HG02798 (cell line): ENCODE results near the gene CD22.
"Not testable (repeated sequence)": the region's sequence is repeated elsewhere in the genome, so short reads cannot be mapped to it uniquely, and the experiment has no call there.

Experiments
- ATAC-seq: cut with Tn5 transposase; IDR thresholded peaks from one replicate; pipeline ENCODE4 v1.9.1; 2021; ENCODE audit warnings: mild to moderate bottlenecking; ENCODE audit not compliant: unreplicated experiment, poor library complexity

Gene CD22

DNA sequence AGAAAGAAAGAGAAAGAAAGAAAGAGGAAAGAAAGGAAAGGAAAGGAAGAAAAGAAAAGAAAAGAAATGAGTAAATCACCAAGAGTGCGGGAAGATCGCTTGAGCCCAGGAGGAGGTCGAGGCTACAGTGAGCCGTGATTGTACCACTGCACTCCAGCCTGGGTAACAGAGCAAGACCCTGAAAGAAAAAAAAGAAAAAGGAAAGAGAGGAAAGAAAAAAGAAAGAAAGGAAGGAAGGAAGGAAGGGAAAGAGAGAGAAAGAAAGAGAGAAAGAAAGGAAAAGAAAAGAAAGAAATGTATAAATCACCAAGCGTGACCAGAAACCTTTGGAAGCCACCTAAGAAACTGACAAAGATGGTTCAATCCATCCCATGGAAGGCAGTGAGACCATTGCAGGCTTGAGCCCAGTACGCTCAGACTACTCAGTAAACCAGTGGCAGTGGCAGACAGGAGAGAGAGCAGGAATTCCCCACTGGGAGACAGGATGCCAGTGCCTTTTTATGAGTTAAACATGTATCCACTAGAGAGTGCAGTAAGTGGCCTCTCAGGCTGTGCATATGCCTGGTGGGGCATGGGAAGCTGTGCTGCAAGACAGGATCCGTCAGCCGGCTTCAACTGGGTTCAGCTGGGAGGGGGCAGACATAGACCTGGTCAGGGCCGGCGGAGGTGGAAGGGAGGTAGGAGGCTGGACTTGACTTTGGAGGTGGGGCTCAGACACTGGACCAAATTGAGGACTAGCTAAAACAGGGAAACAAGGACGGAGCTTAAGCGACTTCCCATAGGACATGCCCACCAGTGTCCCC, 46.7 kb downstream of the CD22 start:
- ATAC-seq: no peak

DNA sequence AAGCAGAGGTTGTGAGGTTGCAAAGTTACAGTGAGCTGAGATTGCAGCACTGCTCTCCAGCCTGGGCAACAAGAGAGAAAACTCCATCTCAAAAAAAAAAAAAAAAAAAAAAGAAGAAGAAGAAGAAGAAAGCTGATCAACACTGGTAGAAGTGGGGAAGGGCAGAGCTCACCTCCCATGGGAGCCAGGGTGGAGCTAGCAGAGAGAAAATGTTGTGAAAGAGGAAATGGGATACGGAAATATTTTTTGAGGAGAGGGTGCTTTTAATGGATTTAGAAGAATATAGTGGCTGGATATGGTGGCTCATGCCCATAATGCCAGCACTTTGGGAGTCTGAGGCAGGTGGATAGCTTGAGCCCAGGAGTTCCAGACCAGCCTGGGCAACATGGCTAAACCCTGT, 48.7 kb downstream of the CD22 start:
- ATAC-seq: no peak

DNA sequence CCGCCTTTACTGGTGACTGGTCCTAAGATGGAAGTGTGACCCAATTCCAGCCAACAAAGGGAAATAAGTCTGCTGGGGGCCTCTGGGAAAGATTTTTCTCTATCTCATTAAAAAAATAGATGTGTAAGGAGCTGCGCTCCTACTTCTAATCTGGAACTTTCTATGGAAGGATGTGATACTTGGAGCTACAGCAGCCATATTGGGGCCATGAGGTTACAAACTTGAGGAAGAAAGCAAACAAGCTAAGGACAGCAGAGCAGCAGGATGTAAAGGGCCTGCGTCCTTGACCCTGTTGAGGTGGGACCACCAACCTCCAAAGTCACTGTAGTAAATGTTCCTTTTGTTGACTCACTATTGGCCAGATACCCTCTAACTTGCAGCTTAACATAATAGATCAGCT, 49.4 kb downstream of the CD22 start:
- no peak for ATAC-seq

DNA sequence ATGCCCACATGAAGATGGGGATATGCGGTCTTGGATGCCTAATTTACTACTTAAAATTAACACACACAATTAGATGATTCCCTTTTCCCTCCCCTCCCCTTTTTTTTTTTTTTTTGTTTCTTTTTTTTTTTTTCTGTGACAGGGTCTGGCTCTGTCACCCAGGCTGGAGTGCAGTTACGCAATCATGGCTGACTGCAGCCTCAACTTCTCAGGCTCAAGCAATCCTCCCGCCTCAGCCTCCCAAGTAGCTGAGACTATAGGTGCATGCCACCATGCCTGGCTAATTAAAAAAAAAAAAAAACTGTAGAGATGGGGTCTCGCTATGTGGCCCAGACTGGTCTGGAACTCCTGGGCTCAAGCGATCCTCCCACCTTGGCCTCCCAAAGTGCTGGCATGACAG, 50.6 kb downstream of the CD22 start:
- not testable (repeated sequence) for ATAC-seq

DNA sequence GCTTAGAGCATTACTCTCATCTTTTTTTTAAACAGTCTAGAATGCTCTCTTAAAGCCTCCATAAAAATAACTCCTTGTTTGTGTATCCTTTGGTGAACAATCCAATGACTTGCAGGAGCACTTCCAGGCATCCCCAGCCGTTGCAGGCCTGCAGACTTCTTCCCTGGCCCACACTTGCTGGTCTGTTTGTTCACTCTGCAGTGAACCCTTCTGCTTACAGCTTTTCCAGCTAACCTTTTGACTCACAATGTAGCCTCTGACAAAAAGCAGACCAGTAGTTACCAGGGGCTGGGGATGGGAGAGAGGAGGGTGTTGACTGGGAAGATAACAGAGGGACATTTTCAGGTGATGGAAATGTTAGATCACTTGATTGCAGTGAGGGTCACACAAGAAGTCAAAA, 51.0 kb downstream of the CD22 start:
- ATAC-seq: no peak

DNA sequence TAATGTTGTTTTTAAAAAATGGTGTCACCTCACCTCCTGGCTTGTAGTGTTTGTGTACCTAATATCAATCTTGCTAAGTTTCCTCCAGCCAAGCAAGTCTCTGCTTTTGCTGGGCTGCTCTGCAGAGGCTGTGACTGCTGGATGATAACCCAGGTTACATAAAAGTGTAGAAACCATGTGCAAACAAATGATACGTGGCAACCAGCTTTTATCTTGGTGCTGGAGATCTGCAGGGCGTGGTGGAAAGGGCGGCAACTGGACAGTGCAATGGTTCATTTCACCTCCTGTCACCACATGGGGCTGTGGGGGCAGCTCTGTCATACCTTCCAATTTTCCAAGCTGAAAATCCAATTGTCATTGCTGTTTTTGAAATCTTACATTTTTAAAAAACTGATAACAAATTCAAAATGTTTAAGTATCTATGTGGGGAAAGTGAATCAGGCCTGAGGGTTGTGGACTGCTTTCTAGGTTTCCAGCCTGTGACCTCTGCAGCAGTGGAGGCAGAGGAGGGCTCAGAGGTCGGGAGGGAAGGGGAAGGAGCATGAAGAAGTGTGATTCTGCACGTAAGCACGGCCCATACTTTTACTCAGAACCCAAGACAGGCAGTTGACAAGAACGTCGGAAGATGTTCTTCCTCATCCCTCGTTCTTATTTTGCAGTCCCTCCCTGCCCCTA, 51.6 kb downstream of the CD22 start:
- no peak for ATAC-seq

DNA sequence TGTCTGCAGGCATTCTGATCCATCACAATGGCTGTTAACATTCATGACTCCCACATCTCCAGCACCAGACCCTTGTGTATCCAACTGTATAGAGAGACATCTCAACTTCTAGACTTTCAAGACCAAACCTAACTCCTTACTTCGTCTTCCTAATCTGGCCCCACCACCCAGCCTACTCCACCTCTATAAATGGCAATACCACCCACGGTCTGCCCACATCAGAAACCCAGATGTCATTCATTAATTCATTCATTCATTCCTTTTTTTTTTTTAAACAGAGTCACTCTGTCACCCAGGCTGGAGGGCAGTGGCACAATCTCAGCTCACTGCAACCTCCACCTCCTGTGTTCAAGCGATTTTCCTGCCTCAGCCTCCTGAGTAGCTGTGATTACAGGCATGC, 52.3 kb downstream of the CD22 start:
- ATAC-seq: no peak

DNA sequence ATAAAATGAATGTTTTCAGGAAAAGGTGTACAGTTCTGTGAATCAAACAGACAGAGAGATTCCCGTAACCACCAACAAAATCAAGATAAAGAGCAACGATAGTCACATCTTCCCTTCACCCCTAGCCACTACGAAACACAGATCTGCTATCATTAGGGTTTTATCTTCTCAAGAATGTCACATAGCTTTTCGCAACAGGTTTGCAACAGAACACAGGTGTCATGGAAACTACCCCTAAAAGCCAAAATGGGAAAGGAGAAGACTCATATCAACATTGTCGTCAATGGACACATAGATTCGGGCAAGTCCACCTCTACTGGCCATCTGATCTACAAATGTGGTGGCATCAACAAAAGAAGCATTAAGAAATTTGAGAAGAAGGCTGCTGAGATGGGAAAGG, 52.9 kb downstream of the CD22 start:
- ATAC-seq: no peak

DNA sequence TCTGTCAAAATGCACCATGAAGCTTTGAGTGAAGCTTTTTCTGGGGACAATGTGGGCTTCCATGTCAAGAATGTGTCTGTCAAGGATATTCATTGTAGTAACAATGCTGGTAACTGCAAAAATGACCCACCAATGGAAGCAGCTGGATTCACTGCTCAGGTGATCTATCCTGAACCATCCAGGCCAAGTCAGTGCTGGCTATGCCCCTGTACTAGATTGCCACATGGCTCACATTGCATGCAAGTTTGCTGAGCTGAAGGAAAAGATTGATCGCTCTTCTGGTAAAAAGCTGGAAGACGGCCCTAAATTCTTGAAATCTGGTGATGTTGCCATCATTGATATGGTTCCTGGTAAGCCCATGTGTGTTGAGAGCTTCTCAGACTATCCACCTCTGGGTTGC, 54.5 kb downstream of the CD22 start:
- no peak for ATAC-seq

DNA sequence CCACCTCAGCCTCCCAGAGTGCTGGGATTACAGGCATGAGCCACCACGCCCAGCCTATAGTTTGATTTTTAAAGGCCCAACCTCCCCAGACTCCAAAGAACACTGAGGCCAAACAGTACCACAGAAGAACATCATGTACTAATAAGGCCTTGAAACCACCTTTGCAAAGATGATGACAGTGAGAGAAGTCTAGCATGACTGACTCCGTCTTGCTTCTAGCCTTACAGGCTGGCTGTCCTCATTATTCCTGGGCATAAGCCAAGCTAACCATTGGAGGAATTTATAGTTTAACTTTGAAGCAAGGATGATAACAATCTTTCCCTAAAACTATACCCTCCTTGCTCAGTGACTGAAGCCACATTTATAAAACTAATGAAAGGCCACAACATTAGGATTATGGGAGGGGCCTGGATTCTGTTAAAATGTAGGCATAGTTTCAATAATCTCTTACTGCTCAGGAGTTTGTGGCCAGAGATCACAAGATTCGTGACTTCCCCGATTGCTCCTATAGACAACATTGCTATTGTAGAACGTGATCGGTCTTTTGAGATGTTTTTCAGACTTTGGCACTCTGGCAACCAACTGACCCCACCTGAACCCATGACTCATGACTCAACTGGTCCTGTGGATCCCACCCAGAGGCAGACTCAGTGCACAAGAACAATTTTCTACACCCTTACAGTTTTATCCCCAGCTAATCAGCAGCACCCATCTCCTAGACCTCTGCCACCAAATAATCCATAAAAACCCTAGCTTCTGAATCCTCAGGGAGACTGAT, 59.5 kb downstream of the CD22 start:
- ATAC-seq: no peak

DNA sequence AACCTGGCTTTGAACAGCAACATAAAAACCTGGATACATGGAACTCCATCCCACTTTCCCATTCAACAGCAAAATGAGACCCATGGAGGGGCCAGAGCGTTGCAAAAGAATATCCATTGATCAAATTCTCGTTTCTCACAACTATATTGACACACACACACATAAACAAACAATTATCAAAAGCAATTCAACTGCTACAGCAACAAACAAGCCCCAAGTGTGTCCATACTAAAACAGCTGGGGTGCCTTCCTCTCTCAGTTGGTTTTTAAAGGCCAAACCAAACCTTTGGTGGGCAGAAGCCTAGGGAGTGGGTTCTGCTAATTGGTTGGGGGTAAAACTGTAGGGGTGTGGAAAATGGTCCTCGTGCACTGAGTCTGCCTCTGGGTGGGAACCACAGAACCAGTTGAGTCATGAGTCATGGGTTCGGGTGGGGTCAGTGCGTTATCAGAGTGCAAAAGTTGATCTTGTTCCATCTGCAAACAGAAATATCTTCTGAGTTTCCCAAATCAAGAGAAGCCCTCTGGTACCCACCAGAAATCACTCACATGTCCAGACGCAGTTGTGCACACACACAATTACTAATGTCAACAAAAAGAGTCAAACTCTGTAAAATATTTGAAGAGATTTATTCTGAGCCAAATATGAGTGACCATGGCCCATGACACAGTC, 60.3 kb downstream of the CD22 start:
- ATAC-seq: no peak

DNA sequence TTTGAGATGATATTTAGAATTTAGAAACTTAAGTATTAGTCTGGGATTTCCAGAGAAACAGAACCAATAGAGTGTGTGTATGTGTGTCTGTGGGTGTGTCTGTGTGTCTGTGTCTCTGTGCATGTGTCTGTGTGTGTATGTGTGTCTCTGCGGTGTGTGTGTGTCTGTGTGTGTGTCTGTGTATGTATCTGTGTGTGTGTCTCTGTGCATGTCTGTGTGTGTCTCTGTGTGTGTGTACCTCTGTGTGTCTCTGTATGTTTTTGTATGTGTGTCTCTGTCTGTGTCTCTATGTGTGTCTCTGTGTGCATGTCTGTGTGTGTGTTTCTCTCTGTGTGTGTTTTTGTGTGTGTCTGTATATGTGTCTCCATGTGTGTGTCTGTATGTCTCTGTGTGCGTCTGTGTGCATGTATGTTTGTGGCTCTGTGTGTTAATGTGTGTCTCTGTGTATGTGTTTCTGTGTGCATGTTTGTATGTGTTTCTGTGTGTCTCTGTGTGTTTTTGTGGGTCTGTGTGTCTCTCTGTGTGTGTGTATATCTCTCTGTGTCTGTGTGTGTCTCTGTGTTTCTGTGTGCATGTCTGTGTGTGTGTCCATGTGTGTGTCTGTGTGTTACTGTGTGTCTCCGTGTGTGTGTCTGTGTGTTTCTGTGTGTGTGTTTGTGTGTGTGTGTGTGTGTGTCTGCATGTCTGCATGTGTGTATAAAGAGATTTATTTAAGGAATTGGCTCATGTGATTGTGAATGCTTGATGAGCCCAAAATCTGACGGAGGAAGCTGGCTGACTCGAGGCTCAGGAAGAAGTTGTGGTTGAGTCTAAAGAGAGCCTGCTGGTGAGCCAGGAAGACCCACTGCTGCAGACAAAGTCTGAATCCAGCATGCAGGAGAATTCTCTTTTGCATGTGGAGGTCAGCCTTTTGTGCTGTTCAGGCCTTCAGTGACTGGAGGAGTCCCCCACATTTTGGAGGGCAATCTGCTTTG, 64.0 kb downstream of the CD22 start:
- no peak for ATAC-seq

DNA sequence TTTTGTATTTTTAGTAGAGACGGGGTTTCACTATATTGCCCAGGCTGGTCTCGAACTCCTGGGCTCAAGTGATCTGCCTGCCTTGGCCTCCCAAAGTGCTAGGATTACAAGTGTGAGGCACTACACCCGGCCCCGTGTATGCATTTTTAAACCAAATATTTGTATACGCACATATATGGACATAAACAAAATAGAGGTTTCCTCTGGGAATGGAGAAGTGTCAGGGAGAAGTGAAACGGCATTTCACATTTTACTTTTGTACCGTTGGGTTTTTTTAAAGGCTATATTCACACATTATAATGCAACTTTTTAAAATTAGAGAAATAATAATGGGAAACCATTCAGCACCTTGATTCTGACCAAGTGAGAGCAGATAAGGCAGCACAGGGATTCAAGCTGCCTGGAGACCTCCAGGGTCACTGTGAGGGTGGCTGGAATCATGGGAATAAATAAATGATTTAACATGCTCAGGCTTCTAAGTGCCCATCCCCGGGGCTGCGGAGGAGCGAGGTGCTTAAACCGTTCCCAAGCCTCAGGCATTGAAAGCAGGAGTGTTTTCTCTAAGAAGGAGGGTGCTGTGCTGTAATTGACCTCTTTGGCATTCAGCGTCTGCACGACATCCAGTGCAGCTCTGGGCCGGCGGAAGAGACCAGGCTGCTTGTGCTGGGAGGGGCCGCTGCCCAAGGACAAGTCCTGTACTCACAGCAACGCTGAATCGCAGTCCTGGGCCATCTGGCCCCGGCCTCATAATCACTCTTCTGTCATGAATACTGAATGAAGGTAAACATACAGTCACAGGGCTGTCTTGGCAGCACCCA, 66.6 kb downstream of the CD22 start:
- ATAC-seq: no peak

DNA sequence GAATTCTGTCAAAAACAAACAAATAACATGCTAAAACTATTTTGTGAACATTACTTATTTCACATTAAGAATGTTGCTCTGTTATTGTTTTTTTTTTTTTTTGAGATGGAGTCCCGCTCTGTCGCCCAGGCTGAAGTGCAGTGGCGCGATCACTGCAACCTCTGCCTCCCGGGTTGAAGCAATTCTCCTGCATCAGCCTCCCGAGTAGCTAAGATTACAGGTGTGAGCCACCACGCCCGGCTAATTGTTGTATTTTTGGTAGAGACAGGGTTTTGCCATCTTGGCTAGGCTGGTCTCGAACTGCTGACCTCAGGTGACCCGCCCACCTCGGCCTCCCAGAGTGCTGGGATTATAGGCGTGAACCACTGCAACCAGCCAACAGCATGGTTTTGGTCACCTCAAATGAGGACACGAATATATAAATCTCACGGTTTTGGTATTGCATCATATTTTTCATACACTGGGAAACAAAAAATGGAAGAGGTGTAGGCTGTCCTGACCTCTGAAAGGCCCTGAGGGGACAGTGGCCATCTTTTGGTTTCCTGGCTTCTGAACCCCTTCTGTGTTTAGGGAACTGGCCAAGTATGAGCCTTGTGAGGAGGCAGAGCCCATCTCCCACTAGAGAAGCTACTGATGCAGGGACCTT, 67.4 kb downstream of the CD22 start:
- no peak for ATAC-seq
